Measurements from ENCODE around the gene ASPG.

The ASPG gene

DNA sequence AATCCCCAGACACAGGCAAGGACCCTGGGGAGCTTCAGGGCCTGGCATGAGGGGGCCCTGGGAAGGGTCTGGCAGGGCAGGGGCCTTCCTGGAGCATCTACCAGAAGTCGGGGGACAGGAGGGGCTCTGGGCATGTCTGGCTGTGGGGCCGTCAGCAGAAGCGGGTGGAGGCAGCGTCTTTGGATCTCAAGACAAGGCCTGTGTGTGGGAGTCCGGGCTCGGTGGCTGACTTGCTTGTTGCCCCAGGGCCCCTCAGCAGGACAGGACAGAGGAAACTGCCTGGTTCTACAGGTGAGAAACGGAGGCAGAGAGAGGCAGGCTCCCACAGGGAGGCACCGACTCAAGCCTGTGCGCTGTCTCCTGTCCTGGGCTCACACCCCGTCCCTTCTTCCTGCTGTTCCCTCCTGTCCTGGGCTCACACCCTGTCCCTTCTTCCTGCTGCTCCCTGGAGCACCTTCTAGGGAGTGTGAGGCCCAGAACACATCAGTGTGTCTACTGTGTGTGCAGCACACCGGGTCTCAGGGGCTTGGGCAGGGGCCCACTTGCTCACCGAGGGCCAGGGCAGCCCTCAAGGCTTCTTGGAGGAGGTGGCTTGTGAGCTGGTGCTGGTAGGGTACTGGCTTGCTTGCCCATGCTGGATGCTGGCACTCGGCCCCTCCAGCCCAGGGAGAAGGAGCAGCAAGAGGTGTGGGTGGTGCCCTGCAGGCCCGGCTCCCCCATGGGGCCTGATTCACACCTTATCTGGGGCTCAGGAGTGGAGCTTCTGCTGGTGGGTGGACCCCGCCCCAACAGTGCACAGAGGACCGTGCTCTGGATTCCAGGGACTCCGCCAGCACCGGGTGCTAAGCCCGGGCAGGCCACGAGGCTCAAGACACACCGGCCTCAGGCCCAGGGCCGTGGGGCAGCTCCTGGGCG is 14.9 kb downstream of the ASPG start:
- Histone ChIP-seq H3K9me3 (ENCODE audit: control insufficient read depth, low read length) (no peaks in the 10 kb centered on the region), H3K27ac (ENCODE audit: insufficient read depth, low read length, poor library complexity, severe bottlenecking) (no peak overlapping the region), H3K4me1 (ENCODE audit: control insufficient read depth, insufficient read depth, low read length, poor library complexity, severe bottlenecking) (no peaks in the 10 kb centered on the region), H3K36me3 (ENCODE audit: control insufficient read depth, insufficient read depth, low read length) (no peaks in the 10 kb centered on the region), H3K4me3 (ENCODE audit: insufficient read depth, low read depth, low read length, poor library complexity, severe bottlenecking) (no peak overlapping the region), H3K27me3 (replicated peaks; ENCODE audit: control insufficient read depth, insufficient read depth, low read length, poor library complexity, severe bottlenecking) (no peaks in the 10 kb centered on the region)
- DNase-seq: no peak

DNA sequence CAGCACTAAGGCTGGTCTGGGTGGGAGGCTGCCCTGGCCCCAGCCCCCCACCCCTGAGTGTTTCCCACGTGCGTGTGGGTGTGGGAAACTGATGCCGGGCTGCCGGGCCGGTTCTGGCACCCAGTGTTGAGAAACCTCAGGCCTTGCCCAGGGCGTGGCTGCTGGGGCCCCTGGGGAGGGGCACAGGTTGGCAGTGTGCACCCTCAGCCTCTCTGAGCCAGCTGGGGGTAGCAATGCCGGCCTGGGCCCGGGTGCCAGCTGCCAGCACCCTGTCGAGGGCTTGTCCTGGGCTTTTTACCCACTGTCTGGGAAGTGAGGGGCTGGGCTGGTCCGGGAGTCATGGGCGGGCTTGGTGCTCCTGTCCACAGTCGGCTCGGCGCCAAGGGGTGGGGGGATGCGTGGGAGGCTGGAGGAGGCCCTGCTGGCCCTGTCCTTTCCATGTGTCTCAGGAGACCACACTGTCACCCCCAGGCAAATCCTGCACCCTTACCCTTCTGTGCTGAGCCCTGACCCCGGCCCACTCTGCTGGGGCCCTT is 15.7 kb downstream of the ASPG start:
- no peak overlapping the region for H3K4me3 ChIP-seq (ENCODE audit: insufficient read depth, low read depth, low read length, poor library complexity, severe bottlenecking)

DNA sequence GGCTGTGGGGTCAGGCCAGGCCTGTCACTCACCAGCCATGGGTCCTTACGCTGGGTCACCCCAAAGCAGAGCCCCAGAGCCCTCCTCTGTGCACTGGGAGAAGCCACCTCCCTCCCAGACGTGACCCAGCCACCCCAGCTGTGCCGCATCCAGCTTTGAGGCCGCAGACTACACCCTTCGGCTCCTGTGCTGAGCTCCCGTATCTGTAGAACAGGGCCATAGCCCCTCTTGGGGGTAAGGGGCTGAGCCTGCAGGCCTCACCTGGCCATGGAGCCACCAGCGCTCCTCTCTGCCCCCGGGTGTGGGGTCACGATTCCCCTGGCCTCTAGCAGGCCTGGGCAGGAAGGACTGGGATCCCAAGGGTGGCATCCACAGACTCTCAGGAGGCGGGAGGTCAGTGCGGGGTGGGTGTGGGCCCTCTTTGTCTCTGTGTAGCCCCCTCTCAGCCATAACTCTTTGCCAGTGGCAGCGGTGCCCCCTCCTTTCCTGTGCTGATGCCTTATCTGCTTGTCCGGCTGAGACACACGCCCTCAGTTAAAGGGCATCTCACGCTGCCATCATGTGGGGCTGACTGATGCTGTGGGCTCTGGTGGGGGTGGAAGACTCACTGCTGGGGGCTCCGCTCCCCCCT is 16.3 kb downstream of the ASPG start:
- DNase-seq: no peak
- Histone ChIP-seq H3K27ac (ENCODE audit: insufficient read depth, low read length, poor library complexity, severe bottlenecking) (no peak overlapping the region), H3K36me3 (ENCODE audit: control insufficient read depth, insufficient read depth, low read length) (no peaks in the 10 kb centered on the region), H3K4me3 (ENCODE audit: insufficient read depth, low read depth, low read length, poor library complexity, severe bottlenecking) (no peak overlapping the region), H3K9me3 (ENCODE audit: control insufficient read depth, low read length) (no peaks in the 10 kb centered on the region), H3K27me3 (replicated peaks; ENCODE audit: control insufficient read depth, insufficient read depth, low read length, poor library complexity, severe bottlenecking) (no peaks in the 10 kb centered on the region), H3K4me1 (ENCODE audit: control insufficient read depth, insufficient read depth, low read length, poor library complexity, severe bottlenecking) (no peaks in the 10 kb centered on the region)

More for the DNA sequence above, 15.7 kb downstream of the ASPG start:
- no peak for DNase-seq
- Histone ChIP-seq H3K4me1 (ENCODE audit: control insufficient read depth, insufficient read depth, low read length, poor library complexity, severe bottlenecking) (no peaks in the 10 kb centered on the region), H3K36me3 (ENCODE audit: control insufficient read depth, insufficient read depth, low read length) (no peaks in the 10 kb centered on the region), H3K27me3 (replicated peaks; ENCODE audit: control insufficient read depth, insufficient read depth, low read length, poor library complexity, severe bottlenecking) (no peaks in the 10 kb centered on the region), H3K9me3 (ENCODE audit: control insufficient read depth, low read length) (no peaks in the 10 kb centered on the region), H3K27ac (ENCODE audit: insufficient read depth, low read length, poor library complexity, severe bottlenecking) (no peak overlapping the region)

DNA sequence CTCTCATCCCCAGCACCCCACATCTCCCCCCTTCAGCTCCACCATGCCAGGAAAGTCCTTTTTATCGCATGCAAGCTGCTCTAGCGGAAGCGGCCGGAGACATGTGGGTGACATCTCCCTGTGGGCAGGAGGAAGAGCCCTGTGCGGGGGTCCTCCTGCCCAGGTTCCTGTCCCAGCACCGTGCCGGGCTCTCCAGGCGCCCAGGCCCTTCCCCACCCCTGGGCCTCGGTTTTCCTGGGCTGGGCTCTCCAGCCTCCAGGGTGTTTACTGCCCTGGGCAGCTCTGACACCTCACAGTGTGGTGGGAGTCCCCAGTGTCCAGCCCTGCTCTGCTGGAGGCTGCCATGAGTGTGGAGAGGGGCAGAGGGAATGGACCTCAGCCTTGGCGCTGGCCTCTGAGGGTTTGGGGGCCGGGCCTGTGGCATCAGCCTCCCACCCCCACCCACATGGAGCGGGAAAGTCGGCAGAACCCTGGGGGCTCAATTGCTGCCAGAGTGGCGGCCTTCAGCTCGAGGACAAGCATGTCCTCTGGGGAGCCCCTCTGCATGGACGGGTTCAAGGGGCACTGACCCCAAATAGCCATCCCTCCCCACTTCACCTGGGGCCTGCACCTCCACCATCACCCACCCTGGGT is 16.9 kb downstream of the ASPG start:
- DNase-seq: no peak
- Histone ChIP-seq H3K9me3 (ENCODE audit: control insufficient read depth, low read length) (no peaks in the 10 kb centered on the region), H3K4me1 (ENCODE audit: control insufficient read depth, insufficient read depth, low read length, poor library complexity, severe bottlenecking) (no peaks in the 10 kb centered on the region), H3K27me3 (replicated peaks; ENCODE audit: control insufficient read depth, insufficient read depth, low read length, poor library complexity, severe bottlenecking) (no peaks in the 10 kb centered on the region), H3K27ac (ENCODE audit: insufficient read depth, low read length, poor library complexity, severe bottlenecking) (no peak overlapping the region), H3K4me3 (ENCODE audit: insufficient read depth, low read depth, low read length, poor library complexity, severe bottlenecking) (no peak overlapping the region), H3K36me3 (ENCODE audit: control insufficient read depth, insufficient read depth, low read length) (no peaks in the 10 kb centered on the region)

DNA sequence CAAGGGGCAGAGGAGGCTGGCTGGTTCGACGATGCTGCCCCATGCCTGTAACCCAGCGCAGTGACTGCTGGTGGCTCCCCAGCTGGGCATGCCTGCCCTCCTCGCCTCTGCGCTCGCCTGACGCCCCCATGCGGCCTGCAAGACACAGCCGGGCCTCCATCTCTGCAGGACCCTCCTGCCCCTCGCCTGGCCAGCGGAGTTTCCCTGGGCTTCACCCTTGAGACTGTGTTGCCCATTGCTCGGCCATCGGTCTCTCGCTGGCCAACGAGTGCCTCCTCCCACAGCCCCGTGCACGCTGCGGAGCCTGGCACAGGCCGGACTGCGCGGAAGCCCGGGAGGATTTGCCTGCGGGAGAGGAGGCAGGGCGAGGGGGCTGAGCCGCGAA is 17.6 kb downstream of the ASPG start:
- Histone ChIP-seq H3K27me3 (replicated peaks; ENCODE audit: control insufficient read depth, insufficient read depth, low read length, poor library complexity, severe bottlenecking) (no peaks in the 10 kb centered on the region), H3K4me1 (ENCODE audit: control insufficient read depth, insufficient read depth, low read length, poor library complexity, severe bottlenecking) (no peaks in the 10 kb centered on the region), H3K9me3 (ENCODE audit: control insufficient read depth, low read length) (no peaks in the 10 kb centered on the region), H3K36me3 (ENCODE audit: control insufficient read depth, insufficient read depth, low read length) (no peaks in the 10 kb centered on the region), H3K4me3 (ENCODE audit: insufficient read depth, low read depth, low read length, poor library complexity, severe bottlenecking) (no peak overlapping the region), H3K27ac (ENCODE audit: insufficient read depth, low read length, poor library complexity, severe bottlenecking) (no peak overlapping the region)
- no peak for DNase-seq

DNA sequence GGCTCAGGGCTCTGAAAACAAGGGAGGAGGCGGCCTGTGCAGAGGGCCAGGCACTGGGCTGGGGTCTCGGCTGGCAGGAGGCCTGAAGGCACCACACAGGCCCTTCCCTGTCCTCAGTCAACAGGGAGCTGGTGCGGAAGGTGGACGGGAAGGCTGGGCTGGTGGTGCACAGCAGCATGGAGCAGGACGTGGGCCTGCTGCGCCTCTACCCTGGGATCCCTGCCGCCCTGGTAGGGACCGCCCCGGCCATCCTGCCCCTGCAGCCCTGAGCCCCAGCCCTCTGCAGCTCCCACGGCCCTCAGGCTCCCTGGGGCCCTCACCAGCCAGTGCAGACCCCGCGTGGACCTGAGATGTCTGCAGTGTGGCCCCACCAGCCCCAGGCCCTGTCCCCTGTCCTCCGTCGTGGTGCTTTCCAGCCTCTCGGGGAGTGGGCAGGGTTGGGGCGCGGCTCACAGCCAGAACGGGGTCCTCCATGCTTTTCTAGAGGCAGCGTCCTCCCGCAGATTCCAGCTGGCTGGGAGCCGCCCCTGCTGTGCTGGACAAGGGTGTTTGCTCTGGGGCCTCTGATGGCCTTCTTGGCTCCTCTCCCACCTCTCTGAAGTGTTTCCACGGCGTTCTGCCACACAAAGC is 18.1 kb downstream of the ASPG start:
- DNase-seq: no peak
- H3K36me3 ChIP-seq (ENCODE audit: control insufficient read depth, insufficient read depth, low read length): no peaks in the 10 kb centered on the region
- no peaks in the 10 kb centered on the region for H3K27me3 ChIP-seq (replicated peaks; ENCODE audit: control insufficient read depth, insufficient read depth, low read length, poor library complexity, severe bottlenecking)
- no peak overlapping the region for H3K27ac ChIP-seq (ENCODE audit: insufficient read depth, low read length, poor library complexity, severe bottlenecking)
- H3K9me3 ChIP-seq (ENCODE audit: control insufficient read depth, low read length): no peaks in the 10 kb centered on the region
- no peak overlapping the region for H3K4me3 ChIP-seq (ENCODE audit: insufficient read depth, low read depth, low read length, poor library complexity, severe bottlenecking)
- H3K4me1 ChIP-seq (ENCODE audit: control insufficient read depth, insufficient read depth, low read length, poor library complexity, severe bottlenecking): no peaks in the 10 kb centered on the region

DNA sequence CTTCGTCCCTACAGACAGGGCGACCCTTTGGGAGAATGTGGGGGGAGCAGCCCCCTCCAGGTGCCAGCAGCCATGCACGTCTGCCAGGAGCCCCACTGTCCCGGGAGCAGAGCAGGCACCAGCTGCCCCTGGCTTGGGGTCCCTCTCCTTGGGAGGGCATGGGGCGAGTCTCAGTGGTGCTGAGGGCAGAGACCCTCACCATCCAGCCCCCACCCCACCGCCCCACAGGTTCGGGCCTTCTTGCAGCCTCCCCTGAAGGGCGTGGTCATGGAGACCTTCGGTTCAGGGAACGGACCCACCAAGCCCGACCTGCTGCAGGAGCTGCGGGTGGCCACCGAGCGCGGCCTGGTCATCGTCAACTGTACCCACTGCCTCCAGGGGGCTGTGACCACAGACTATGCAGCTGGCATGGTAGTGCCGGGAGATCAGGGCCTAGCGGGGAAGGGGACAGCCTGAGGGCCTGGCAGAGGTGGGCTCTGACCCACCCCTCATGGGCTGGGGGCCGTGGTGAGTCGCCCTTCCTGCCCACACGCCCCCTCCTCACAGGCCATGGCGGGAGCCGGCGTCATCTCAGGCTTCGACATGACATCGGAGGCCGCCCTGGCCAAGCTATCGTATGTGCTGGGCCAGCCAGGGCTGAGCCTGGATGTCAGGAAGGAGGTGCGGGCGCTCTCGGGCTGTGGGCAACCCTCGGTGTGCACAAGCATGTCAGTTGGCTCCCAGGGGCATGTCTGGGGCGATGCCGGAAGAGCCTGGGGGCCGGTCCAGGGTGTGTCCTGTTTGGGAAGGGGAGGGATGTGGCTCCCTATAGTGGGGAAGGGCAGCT is 18.8 kb downstream of the ASPG start:
- H3K4me3 ChIP-seq (ENCODE audit: insufficient read depth, low read depth, low read length, poor library complexity, severe bottlenecking): no peak overlapping the region
- no peak overlapping the region for H3K27ac ChIP-seq (ENCODE audit: insufficient read depth, low read length, poor library complexity, severe bottlenecking)
- DNase-seq: no peak
- no peaks in the 10 kb centered on the region for H3K27me3 ChIP-seq (replicated peaks; ENCODE audit: control insufficient read depth, insufficient read depth, low read length, poor library complexity, severe bottlenecking)
- H3K9me3 ChIP-seq (ENCODE audit: control insufficient read depth, low read length): no peaks in the 10 kb centered on the region
- H3K36me3 ChIP-seq (ENCODE audit: control insufficient read depth, insufficient read depth, low read length): no peaks in the 10 kb centered on the region
- H3K4me1 ChIP-seq (ENCODE audit: control insufficient read depth, insufficient read depth, low read length, poor library complexity, severe bottlenecking): no peaks in the 10 kb centered on the region

DNA sequence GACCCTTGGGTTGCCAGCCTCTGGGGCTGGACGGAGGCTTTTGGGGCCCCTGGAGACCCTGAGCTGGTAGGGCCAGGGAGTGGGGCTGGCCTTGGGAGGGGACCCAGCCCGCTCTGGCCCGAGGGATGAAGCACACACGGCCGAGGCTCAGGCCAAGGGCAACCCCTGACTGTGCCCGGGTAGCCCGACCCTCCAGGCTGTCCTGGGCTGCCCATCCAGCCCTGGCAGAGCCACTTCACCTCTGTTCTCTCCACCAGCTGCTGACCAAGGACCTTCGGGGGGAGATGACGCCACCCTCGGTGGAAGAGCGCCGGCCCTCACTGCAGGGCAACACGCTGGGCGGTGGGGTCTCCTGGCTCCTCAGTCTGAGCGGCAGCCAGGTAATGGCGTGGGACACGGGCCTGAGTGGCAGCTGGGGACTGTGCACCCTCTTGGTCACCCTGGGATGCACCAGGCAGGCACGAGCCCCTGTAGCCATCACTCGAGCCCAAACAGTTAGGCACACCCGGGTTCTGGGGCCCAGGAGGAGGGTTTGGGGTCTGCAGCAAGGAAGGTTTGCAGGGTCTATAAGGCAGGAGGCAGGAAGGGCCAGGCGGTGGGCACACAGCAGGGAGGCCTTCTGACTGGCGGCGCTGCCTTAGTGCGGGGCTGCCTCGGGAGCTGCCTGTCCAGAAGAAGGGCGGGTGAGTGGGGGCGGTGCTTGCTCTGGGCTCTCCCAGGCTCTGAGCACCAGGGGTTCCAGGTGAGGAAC is 19.7 kb downstream of the ASPG start:
- Histone ChIP-seq H3K4me3 (ENCODE audit: insufficient read depth, low read depth, low read length, poor library complexity, severe bottlenecking) (no peak overlapping the region), H3K27me3 (replicated peaks; ENCODE audit: control insufficient read depth, insufficient read depth, low read length, poor library complexity, severe bottlenecking) (no peaks in the 10 kb centered on the region), H3K9me3 (ENCODE audit: control insufficient read depth, low read length) (no peaks in the 10 kb centered on the region), H3K36me3 (ENCODE audit: control insufficient read depth, insufficient read depth, low read length) (no peaks in the 10 kb centered on the region), H3K4me1 (ENCODE audit: control insufficient read depth, insufficient read depth, low read length, poor library complexity, severe bottlenecking) (no peaks in the 10 kb centered on the region), H3K27ac (ENCODE audit: insufficient read depth, low read length, poor library complexity, severe bottlenecking) (no peak overlapping the region)
- no peak for DNase-seq
